Measurements from ENCODE around the gene FCN3.

DNA sequence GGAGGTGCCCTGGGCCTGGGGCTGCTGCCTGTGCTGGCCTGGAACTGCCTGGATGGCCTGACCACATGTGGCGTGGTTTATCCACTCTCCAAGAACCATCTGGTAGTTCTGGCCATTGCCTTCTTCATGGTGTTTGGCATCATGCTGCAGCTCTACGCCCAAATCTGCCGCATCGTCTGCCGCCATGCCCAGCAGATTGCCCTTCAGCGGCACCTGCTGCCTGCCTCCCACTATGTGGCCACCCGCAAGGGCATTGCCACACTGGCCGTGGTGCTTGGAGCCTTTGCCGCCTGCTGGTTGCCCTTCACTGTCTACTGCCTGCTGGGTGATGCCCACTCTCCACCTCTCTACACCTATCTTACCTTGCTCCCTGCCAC, 19.6 kb upstream of the FCN3 start:
- TF ChIP-seq, protein P1, sequence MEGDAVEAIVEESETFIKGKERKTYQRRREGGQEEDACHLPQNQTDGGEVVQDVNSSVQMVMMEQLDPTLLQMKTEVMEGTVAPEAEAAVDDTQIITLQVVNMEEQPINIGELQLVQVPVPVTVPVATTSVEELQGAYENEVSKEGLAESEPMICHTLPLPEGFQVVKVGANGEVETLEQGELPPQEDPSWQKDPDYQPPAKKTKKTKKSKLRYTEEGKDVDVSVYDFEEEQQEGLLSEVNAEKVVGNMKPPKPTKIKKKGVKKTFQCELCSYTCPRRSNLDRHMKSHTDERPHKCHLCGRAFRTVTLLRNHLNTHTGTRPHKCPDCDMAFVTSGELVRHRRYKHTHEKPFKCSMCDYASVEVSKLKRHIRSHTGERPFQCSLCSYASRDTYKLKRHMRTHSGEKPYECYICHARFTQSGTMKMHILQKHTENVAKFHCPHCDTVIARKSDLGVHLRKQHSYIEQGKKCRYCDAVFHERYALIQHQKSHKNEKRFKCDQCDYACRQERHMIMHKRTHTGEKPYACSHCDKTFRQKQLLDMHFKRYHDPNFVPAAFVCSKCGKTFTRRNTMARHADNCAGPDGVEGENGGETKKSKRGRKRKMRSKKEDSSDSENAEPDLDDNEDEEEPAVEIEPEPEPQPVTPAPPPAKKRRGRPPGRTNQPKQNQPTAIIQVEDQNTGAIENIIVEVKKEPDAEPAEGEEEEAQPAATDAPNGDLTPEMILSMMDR (conservative IDR thresholded peaks at IDR 0.05; ENCODE audit: low read depth, low read length): no peak
- no peak for TF ChIP-seq POLR2A (IDR thresholded peaks at IDR 0.05; ENCODE audit: low read depth, low read length)
- no peak for TF ChIP-seq MXI1 (IDR thresholded peaks at IDR 0.05; ENCODE audit: borderline replicate concordance, low read depth, low read length)
- no peak for TF ChIP-seq RFX5 (IDR thresholded peaks at IDR 0.05; ENCODE audit: low read depth, low read length)
- no peak for TF ChIP-seq CHD1 (IDR thresholded peaks at IDR 0.05; ENCODE audit: low read depth, low read length)
- no peak for TF ChIP-seq FOS (IDR thresholded peaks at IDR 0.05; ENCODE audit: low read depth, low read length)
- no peak for TF ChIP-seq MAFK (IDR thresholded peaks at IDR 0.05; ENCODE audit: low read depth, low read length)
- TF ChIP-seq SMC3 (IDR thresholded peaks at IDR 0.05; ENCODE audit: low read depth, low read length): no peak
- TF ChIP-seq RAD21 (IDR thresholded peaks at IDR 0.05; ENCODE audit: low read length): no peak
- TF ChIP-seq MAZ (IDR thresholded peaks at IDR 0.05; ENCODE audit: borderline replicate concordance, low read depth, low read length): no peak
- no peak for TF ChIP-seq RCOR1 (IDR thresholded peaks at IDR 0.05; ENCODE audit: insufficient replicate concordance, low read length)
